C4-2B (cell line): ENCODE data around the gene DPF3.

Experiments
- H3K27ac ChIP-seq: fragments of 450-650 bp; 2 replicates; pipeline ENCODE4 v1.5.1; 2017
- CTCF ChIP-seq: fragments of 450-650 bp; conservative IDR thresholded peaks from 2 replicates; pipeline ENCODE4 v1.5.1; 2017; ENCODE audit warnings: mild to moderate bottlenecking
- ZFX ChIP-seq: fragments of 450-650 bp; IDR thresholded peaks from 2 replicates; pipeline ENCODE4 v1.6.1; 2017

The DPF3 gene

GRCh38 chr14:72663076-72663487 lies 230.8 kb downstream of the DPF3 start:
- no peak overlapping the region for H3K27ac ChIP-seq
- no peak for TF ChIP-seq CTCF
- no peak for TF ChIP-seq ZFX

GRCh38 chr14:72662214-72662613 lies 231.7 kb downstream of the DPF3 start:
- H3K27ac ChIP-seq, result no peak overlapping the region

GRCh38 chr14:72657214-72657921 lies 236.5 kb downstream of the DPF3 start:
- H3K27ac ChIP-seq, result no peak overlapping the region
- no peak for TF ChIP-seq CTCF
- no peak for TF ChIP-seq ZFX

More at GRCh38 chr14:72662214-72662613, 231.7 kb downstream of the DPF3 start:
- no peak for TF ChIP-seq ZFX
- TF ChIP-seq CTCF, result no peak

- TF ChIP-seq CTCF, result no peak
- TF ChIP-seq ZFX, result no peak
- no peak overlapping the region for H3K27ac ChIP-seq
These were observed 240.9 kb downstream of the DPF3 start for GRCh38 chr14:72653026-72653425.

GRCh38 chr14:72652179-72652578 lies 241.7 kb downstream of the DPF3 start:
- no peak overlapping the region for H3K27ac ChIP-seq

GRCh38 chr14:72651714-72652113 lies 242.2 kb downstream of the DPF3 start:
- no peak overlapping the region for H3K27ac ChIP-seq
- TF ChIP-seq ZFX (no peak), CTCF (no peak)

More at GRCh38 chr14:72652179-72652578, 241.7 kb downstream of the DPF3 start:
- TF ChIP-seq CTCF (no peak), ZFX (no peak)

GRCh38 chr14:72651081-72651480 lies 242.8 kb downstream of the DPF3 start:
- no peak for TF ChIP-seq ZFX
- TF ChIP-seq CTCF, result no peak
- H3K27ac ChIP-seq, result no peak overlapping the region
